WERI-Rb-1 (cell line): Measurements from ENCODE around the gene MACROD1.
A peak's percentile ranks its signal among the peaks of the same experiment; 100 is the strongest.

Source experiments
- DNase-seq: peaks from one replicate; pipeline ENCODE4 v3.0.0-alpha.2; 2020
- H3K27ac ChIP-seq: fragments of 250-450 bp; sonication (Bioruptor Pico); 2 replicates; pipeline ENCODE4 v1.5.1; 2020; ENCODE audit warnings: mild to moderate bottlenecking, moderate library complexity
- H3K27me3 ChIP-seq: fragments of 250-450 bp; sonication (Bioruptor Pico); 2 replicates; pipeline ENCODE4 v1.5.1; 2021; ENCODE audit warnings: mild to moderate bottlenecking, low read depth, moderate library complexity; ENCODE audit not compliant: insufficient read depth, severe bottlenecking
- H3K36me3 ChIP-seq: fragments of 250-450 bp; sonication (Bioruptor Pico); 2 replicates; pipeline ENCODE4 v1.5.1; 2020; ENCODE audit warnings: mild to moderate bottlenecking, moderate library complexity
- H3K4me3 ChIP-seq: 2 replicates; pipeline ENCODE4 v1.5.1; 2011; ENCODE audit warnings: low read depth, mild to moderate bottlenecking, control low read depth, low read length
- H3K9me3 ChIP-seq: fragments of 250-450 bp; sonication (Bioruptor Pico); 2 replicates; pipeline ENCODE4 v1.5.1; 2021; ENCODE audit warnings: mild to moderate bottlenecking, moderate library complexity; ENCODE audit not compliant: severe bottlenecking
- CTCF ChIP-seq: IDR thresholded peaks from 2 replicates; pipeline ENCODE4 v1.5.1; 2011; ENCODE audit warnings: low read depth, mild to moderate bottlenecking, control low read depth, inconsistent platforms, low read length

MACROD1 gene

GRCh38 chr11:64181506-64182411, 15.8 kb upstream of the MACROD1 start:
- Histone ChIP-seq H3K36me3 (peaks cover 10% of the 10 kb centered on the region), H3K27me3 (no peaks in the 10 kb centered on the region), H3K9me3 (peaks cover 4% of the 10 kb centered on the region), H3K4me3 (peak overlapping the region; percentile 29), H3K27ac (peak overlapping the region; percentile 85)
- no peak for TF ChIP-seq CTCF
- DNase-seq, result peak; percentile 94

- Histone ChIP-seq H3K27me3 (no peaks in the 10 kb centered on the region), H3K36me3 (peaks cover 10% of the 10 kb centered on the region), H3K27ac (peak overlapping the region; percentile 85), H3K4me3 (peak overlapping the region; percentile 29), H3K9me3 (peaks cover 4% of the 10 kb centered on the region)
- DNase-seq, result peak; percentile 89
- TF ChIP-seq CTCF, result no peak
Measured at GRCh38 chr11:64180891-64181290, 15.0 kb upstream of the MACROD1 start.

- Histone ChIP-seq H3K9me3 (peaks cover 4% of the 10 kb centered on the region), H3K4me3 (no peak overlapping the region), H3K36me3 (peaks cover 10% of the 10 kb centered on the region), H3K27ac (peak overlapping the region; percentile 27; the same call in 1 of the 2 replicates), H3K27me3 (no peaks in the 10 kb centered on the region)
- no peak for TF ChIP-seq CTCF
- no peak for DNase-seq
Measured at GRCh38 chr11:64178951-64179639, 13.2 kb upstream of the MACROD1 start.

- Histone ChIP-seq H3K27ac (no peak overlapping the region), H3K27me3 (no peaks in the 10 kb centered on the region), H3K4me3 (no peak overlapping the region), H3K36me3 (peaks cover 10% of the 10 kb centered on the region), H3K9me3 (peaks cover 9% of the 10 kb centered on the region)
- no peak for DNase-seq
- TF ChIP-seq CTCF, result no peak
Measured at GRCh38 chr11:64178203-64178602, 12.3 kb upstream of the MACROD1 start.

GRCh38 chr11:64176751-64177150, 10.8 kb upstream of the MACROD1 start:
- TF ChIP-seq CTCF, result no peak

More at GRCh38 chr11:64176751-64177150, 10.8 kb upstream of the MACROD1 start:
- Histone ChIP-seq H3K4me3 (no peak overlapping the region), H3K27ac (no peak overlapping the region), H3K9me3 (peaks cover 9% of the 10 kb centered on the region), H3K36me3 (peaks cover 10% of the 10 kb centered on the region), H3K27me3 (no peaks in the 10 kb centered on the region)
- DNase-seq, result no peak
